T-cell (primary cell): ENCODE measurements around the gene MBOAT1. TPM values are rescaled to one million over a fixed set of nuclear protein-coding genes. Genes with fewer than 3 reads are reported as not detected.
"Not testable (repeated sequence)": the region's sequence is repeated elsewhere in the genome, so short reads cannot be mapped to it uniquely, and the experiment has no call there.

ENCODE experiments used
- ATAC-seq, 4 experiments: fragments of 200-7000 bp in 3 of 4; fragments of 150-1000 bp in 1 of 4; cut with Tn5 transposase; replicated peaks in 1 of 4; 1 replicate in 3 of 4; 2 replicates in 1 of 4; pipeline ENCODE4 v1.10.0; 2021; ENCODE audit warnings: moderate library complexity in 3 of 4, mild to moderate bottlenecking in 2 of 4, moderate number of reproducible peaks in 1 of 4
- CTCF ChIA-PET, 2 donors: fragments of 300-600 bp; sonication (Branson Sonifier 250); formaldehyde crosslinking; loops; one replicate each; lab custom pipeline; 2022; ENCODE audit warnings: antibody characterized with exemption in 2 of 2; lab: Charles Lee
- POLR2A ChIA-PET, 2 donors: fragments of 300-600 bp; sonication (Branson Sonifier 250); formaldehyde crosslinking; loops; one replicate each; lab custom pipeline; 2022; ENCODE audit warnings: antibody characterized with exemption in 2 of 2; lab: Charles Lee
- DNase-seq, 35 experiments: peaks; one replicate each; pipeline versions ENCODE4 v3.0.0 to v3.0.0-alpha.2; 2013 to 2023
- H3K27ac ChIP-seq: one replicate; pipeline ENCODE4 v1.5.1; 2013; ENCODE audit warnings: low read length
- H3K27me3 ChIP-seq, 2 experiments: replicated peaks in 1 of 2; 1 replicate in 1 of 2; 2 replicates in 1 of 2; pipeline versions ENCODE4 v1.6.1 to v1.7.0; 2013; ENCODE audit warnings: low read length in 1 of 2, mixed read lengths in 1 of 2; ENCODE audit not compliant: control insufficient read depth in 2 of 2, insufficient read depth in 2 of 2; ENCODE audit errors: extremely low read depth in 1 of 2
- H3K36me3 ChIP-seq, 2 donors: 1 replicate in 1 of 2; 2 replicates in 1 of 2; pipeline versions ENCODE4 v1.6.1 to v1.7.0; 2013; ENCODE audit warnings: low read length in 1 of 2; ENCODE audit not compliant: control insufficient read depth in 2 of 2, insufficient read depth in 1 of 2; ENCODE audit errors: extremely low read depth in 1 of 2
- H3K4me1 ChIP-seq, 2 experiments: 1 replicate in 1 of 2; 2 replicates in 1 of 2; pipeline versions ENCODE4 v1.6.1 to v1.7.0; 2013; ENCODE audit warnings: low read length in 2 of 2, mixed read lengths in 1 of 2; ENCODE audit not compliant: insufficient read depth in 2 of 2, control insufficient read depth in 1 of 2; ENCODE audit errors: extremely low read depth in 1 of 2
- H3K4me3 ChIP-seq, 2 donors: 1 replicate in 1 of 2; 2 replicates in 1 of 2; pipeline versions ENCODE4 v1.5.1 to v1.7.0; 2013; ENCODE audit warnings: mild to moderate bottlenecking in 2 of 2, low read length in 1 of 2, moderate library complexity in 1 of 2; ENCODE audit not compliant: control insufficient read depth in 1 of 2; ENCODE audit errors: extremely low read depth in 1 of 2
- H3K9me3 ChIP-seq: 2 replicates; pipeline ENCODE4 v1.7.0; 2013
- H3K27ac Mint-ChIP-seq, 2 donors: one replicate each; pipeline ENCODE4 v1.8.0; 2020 to 2021; ENCODE audit warnings: mild to moderate bottlenecking in 2 of 2, mixed read lengths in 2 of 2
- H3K27me3 Mint-ChIP-seq, 2 donors: one replicate each; pipeline ENCODE4 v1.8.0; 2021 to 2022; ENCODE audit warnings: mixed read lengths in 2 of 2
- H3K36me3 Mint-ChIP-seq: one replicate; pipeline ENCODE4 v1.8.0; 2021; ENCODE audit warnings: mixed read lengths
- H3K4me1 Mint-ChIP-seq, 3 donors: one replicate each; pipeline ENCODE4 v1.8.0; 2020 to 2022; ENCODE audit warnings: mixed read lengths in 3 of 3, mild to moderate bottlenecking in 1 of 3
- H3K4me3 Mint-ChIP-seq, 3 donors: one replicate each; pipeline ENCODE4 v1.8.0; 2020 to 2022; ENCODE audit warnings: mild to moderate bottlenecking in 3 of 3, mixed read lengths in 3 of 3, moderate library complexity in 3 of 3
- H3K9me3 Mint-ChIP-seq, 3 donors: one replicate each; pipeline ENCODE4 v1.8.0; 2020 to 2022; ENCODE audit warnings: mixed read lengths in 3 of 3
- whole genome bisulfite sequencing: methylation state at CpG from one replicate; pipeline ENCODE4 v1.1.5; 2013; ENCODE audit warnings: missing lambda C conversion rate; ENCODE audit not compliant: insufficient coverage; 5-methylcytosine and 5-hydroxymethylcytosine counted together
- total RNA-seq, 35 experiments: library from RNA in 6 of 35; stranded (reverse) in 6 of 35; fragments of 120-200 nt in 1 of 35; gene quantifications; one replicate each; pipeline versions ENCODE4 v1.2.1 to v1.2.4 and lab custom pipeline; 2013 to 2026

MBOAT1 gene
- total RNA-seq, 5 donors from 2014 or later (not counting 1 experiment from before 2014, with no cell fraction given), result 8.3 to 21.5 (median 12.0) TPM

DNA sequence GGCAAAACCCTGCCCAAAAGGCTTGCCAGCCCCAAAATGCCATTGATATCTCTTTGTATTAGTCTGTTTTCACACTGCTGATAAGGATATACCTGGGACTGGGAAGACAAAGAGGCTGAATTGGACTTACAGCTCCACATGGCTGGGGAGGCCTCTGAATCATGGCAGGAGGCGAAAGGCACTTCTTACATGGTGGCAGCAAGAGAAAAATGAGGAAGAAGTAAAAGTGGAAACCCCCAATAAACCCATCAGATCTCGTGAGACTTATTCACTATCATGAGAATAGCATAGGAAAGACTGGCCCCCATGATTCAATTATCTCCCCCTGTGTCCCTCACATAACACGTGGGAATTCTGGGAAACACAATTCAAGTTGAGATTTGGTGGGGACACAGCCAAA is 28.6 kb downstream of the MBOAT1 start:
- no peak for DNase-seq
- Mint-ChIP-seq H3K27me3 (no peaks in the 10 kb centered on the region), H3K4me1 (peaks cover 7 to 15% (median 8%) of the 10 kb centered on the region in 3 donors), H3K4me3 (no peak overlapping the region), H3K36me3 (peaks cover 59% of the 10 kb centered on the region), H3K27ac (no peak overlapping the region), H3K9me3 (peaks cover 0 to 9% (median 4%) of the 10 kb centered on the region in 3 donors)
- no peak for ATAC-seq
- Histone ChIP-seq H3K4me1 (peaks cover 0 to 3% of the 10 kb centered on the region in 2 experiments), H3K36me3 (peaks cover 0 to 11% of the 10 kb centered on the region in 2 donors), H3K4me3 (no peak overlapping the region), H3K27ac (no peak overlapping the region), H3K9me3 (no peaks in the 10 kb centered on the region), H3K27me3 (no peaks in the 10 kb centered on the region)
- 100% methylated on average over 1 of the region's 3 CpGs for WGBS
- ChIA-PET POLR2A (no interaction called here), CTCF (no interaction called here)

GRCh38 chr6:20182926-20183521 is 29.2 kb downstream of the MBOAT1 start:
- Mint-ChIP-seq H3K4me3 (no peak overlapping the region), H3K4me1 (peaks cover 7 to 15% (median 8%) of the 10 kb centered on the region in 3 donors), H3K27me3 (no peaks in the 10 kb centered on the region), H3K9me3 (peaks cover 0 to 9% (median 4%) of the 10 kb centered on the region in 3 donors), H3K27ac (no peak overlapping the region), H3K36me3 (peaks cover 55% of the 10 kb centered on the region)
- H3K9me3 ChIP-seq, result no peaks in the 10 kb centered on the region
- DNase-seq (no peak), ATAC-seq (no peak)
- POLR2A ChIA-PET, result no interaction called here
- no peak overlapping the region for H3K4me3 ChIP-seq
- peaks cover 0 to 3% of the 10 kb centered on the region in 2 experiments for H3K4me1 ChIP-seq
- peaks cover 0 to 9% of the 10 kb centered on the region in 2 donors for H3K36me3 ChIP-seq
- H3K27ac ChIP-seq, result no peak overlapping the region
- CTCF ChIA-PET, result no interaction called here
- no peaks in the 10 kb centered on the region for H3K27me3 ChIP-seq
- no CpG with 5 or more reads among the region's 2 CpGs for WGBS

DNA sequence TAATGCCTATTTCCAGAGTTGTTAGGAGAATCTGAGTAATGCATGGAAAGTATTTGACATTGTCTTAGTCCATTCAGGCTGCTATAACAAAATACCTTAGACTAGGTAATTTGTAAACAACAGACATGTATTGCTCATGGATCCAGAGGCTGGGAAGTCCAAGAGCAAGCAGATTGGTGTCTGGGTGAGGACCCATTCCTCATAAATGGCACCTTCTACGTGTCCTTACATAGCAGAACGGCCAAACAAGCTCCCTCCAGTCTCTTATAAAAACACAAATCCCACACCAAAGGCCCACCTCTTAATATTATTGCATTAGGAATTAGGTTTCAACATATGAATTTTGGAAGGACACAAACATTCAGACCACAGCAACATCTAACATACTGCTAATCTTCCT is 30.2 kb downstream of the MBOAT1 start:
- POLR2A ChIA-PET, result no interaction called here
- DNase-seq (no peak), ATAC-seq (no peak)
- Mint-ChIP-seq H3K4me1 (peaks cover 8 to 10% (median 9%) of the 10 kb centered on the region in 3 donors), H3K36me3 (peaks cover 51% of the 10 kb centered on the region), H3K4me3 (no peak overlapping the region), H3K9me3 (peaks cover 0 to 9% (median 4%) of the 10 kb centered on the region in 3 donors), H3K27ac (no peak overlapping the region), H3K27me3 (no peaks in the 10 kb centered on the region)
- H3K9me3 ChIP-seq, result no peaks in the 10 kb centered on the region
- peaks cover 0 to 3% of the 10 kb centered on the region in 2 experiments for H3K4me1 ChIP-seq
- no CpG with 5 or more reads among the region's 2 CpGs for WGBS
- CTCF ChIA-PET, result no interaction called here
- H3K27me3 ChIP-seq, result no peaks in the 10 kb centered on the region
- H3K36me3 ChIP-seq, result peaks cover 0 to 9% of the 10 kb centered on the region in 2 donors
- no peak overlapping the region for H3K27ac ChIP-seq
- no peak overlapping the region for H3K4me3 ChIP-seq

- Mint-ChIP-seq H3K36me3 (peaks cover 42% of the 10 kb centered on the region), H3K4me1 (peaks cover 7 to 10% (median 8%) of the 10 kb centered on the region in 3 donors), H3K4me3 (no peak overlapping the region), H3K27ac (no peak overlapping the region), H3K27me3 (no peaks in the 10 kb centered on the region), H3K9me3 (peaks cover 0 to 9% (median 4%) of the 10 kb centered on the region in 3 donors)
- H3K4me3 ChIP-seq, result no peak overlapping the region
- DNase-seq (no peak), ATAC-seq (no peak)
- no peaks in the 10 kb centered on the region for H3K9me3 ChIP-seq
- CTCF ChIA-PET, result no interaction called here
- WGBS, result 57% methylated on average over 2 of the region's 3 CpGs
- H3K27me3 ChIP-seq, result no peaks in the 10 kb centered on the region
- H3K4me1 ChIP-seq, result peaks cover 0 to 3% of the 10 kb centered on the region in 2 experiments
- POLR2A ChIA-PET, result interaction anchor here in 1 of 2 donors (0.5 kb wide), 1 partner anchor 25 kb away, joined by 5 read pairs; no protein-coding TSS in a partner anchor
- no peak overlapping the region for H3K27ac ChIP-seq
- H3K36me3 ChIP-seq, result peaks cover 0 to 7% of the 10 kb centered on the region in 2 donors
Observed at GRCh38 chr6:20180935-20181334, 31.3 kb downstream of the MBOAT1 start.

DNA sequence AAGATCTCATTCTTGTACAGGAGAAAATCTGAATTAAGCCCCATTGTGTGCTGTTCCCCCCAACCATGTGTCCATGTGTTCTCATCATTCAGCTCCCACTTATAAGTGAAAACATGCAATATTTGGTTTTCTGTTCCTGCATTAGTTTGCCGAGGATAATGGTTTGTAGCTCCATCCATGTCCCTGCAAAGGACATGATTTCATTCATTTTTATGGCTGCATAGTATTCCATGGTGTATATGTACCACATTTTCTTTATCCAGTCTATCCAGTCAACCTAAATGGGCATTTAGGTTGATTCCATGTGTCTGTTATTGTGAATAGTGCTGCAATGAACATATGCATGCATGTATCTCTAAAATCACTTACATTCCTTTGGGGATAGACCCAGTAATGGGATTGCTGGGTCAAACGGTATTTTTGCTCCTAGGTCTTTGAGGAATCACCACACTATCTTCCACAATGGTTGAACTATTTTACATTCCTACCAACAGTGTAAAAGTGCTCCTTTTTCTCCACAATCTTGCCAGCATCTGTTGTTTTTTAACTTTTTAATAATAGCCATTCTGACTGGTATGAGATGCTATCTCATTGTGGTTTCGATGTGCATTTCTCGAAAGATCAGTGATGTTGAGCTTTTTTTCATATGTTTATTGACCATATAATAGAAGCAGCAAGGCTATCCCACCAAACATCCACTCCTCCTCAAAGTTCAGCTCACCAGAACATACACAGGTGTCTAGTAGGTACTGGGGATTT is 32.8 kb downstream of the MBOAT1 start:
- ATAC-seq, H3K27me3 Mint-ChIP-seq, H3K9me3 ChIP-seq, H3K27me3 ChIP-seq, H3K4me1 ChIP-seq, H3K4me3 Mint-ChIP-seq, H3K27ac ChIP-seq, H3K4me3 ChIP-seq, H3K27ac Mint-ChIP-seq, CTCF ChIA-PET, H3K36me3 ChIP-seq, POLR2A ChIA-PET, H3K9me3 Mint-ChIP-seq, DNase-seq: not testable (repeated sequence)
- H3K4me1 Mint-ChIP-seq, result peaks cover 8 to 15% (median 12%) of the 10 kb centered on the region in 3 donors
- WGBS, result no CpG with 5 or more reads among the region's 4 CpGs
- peaks cover 38% of the 10 kb centered on the region for H3K36me3 Mint-ChIP-seq

DNA sequence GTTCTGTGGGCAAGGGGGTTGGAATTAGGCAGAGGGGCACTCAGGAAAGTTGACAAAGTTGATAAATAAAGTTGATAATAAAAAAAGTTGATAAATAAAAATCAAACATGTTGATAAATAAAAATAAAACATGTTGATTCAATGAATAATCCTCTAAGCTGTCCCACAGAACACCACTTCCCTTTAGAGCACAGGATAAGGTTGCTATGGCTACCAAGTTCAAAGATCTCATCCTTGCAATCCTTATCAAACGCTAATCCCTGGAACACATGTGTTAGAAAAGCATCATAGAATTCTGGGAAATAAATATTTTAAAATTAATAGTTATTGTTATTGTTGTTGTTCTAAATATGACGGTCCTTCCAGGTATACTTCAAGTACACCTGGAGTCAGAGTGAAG is 33.9 kb downstream of the MBOAT1 start:
- Mint-ChIP-seq H3K27ac (no peak overlapping the region), H3K36me3 (peaks cover 31% of the 10 kb centered on the region), H3K27me3 (no peaks in the 10 kb centered on the region), H3K9me3 (peaks cover 0 to 9% (median 4%) of the 10 kb centered on the region in 3 donors), H3K4me1 (peaks cover 19 to 26% (median 23%) of the 10 kb centered on the region in 3 donors), H3K4me3 (no peak overlapping the region)
- H3K36me3 ChIP-seq, result peaks cover 0 to 2% of the 10 kb centered on the region in 2 donors
- DNase-seq (no peak), ATAC-seq (no peak)
- no peak overlapping the region for H3K4me3 ChIP-seq
- H3K27me3 ChIP-seq, result no peaks in the 10 kb centered on the region
- 100% methylated on average over 1 of the region's 2 CpGs for WGBS
- peaks cover 13% of the 10 kb centered on the region in 2 experiments for H3K4me1 ChIP-seq
- H3K27ac ChIP-seq, result no peak overlapping the region
- ChIA-PET CTCF (interaction anchor here (0.6 to 0.7 kb wide), 2 partner anchors 233 to 1790 kb away, joined by 3 to 9 read pairs; no protein-coding TSS in a partner anchor), POLR2A (no interaction called here)
- no peaks in the 10 kb centered on the region for H3K9me3 ChIP-seq
